Fibroblast of skin of abdomen (primary cell): ENCODE measurements around the gene CRHR1.

Experiments used
- DNase-seq: peaks from one replicate; pipeline ENCODE4 v3.0.0-alpha.2; 2013

The CRHR1 gene

DNA sequence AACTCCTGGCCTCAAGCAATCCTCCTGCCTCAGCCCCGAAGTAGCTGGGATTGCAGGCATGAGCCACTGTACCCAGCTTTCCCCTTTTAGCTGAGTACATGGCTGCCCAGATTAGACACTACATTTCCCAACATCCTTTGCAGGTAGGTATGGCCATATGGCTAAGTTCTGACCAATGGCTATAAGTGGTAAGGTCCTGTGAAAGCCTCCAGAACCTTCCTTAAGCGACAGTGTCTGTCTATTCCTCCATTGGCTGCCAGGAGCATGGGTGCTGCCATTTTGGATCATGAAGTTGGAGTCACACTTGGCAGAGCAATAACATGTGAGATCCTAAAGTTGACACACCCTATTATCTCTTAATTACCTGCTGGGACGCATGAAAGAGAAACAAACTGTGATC, 24.4 kb upstream of the CRHR1 start:
- DNase-seq = no peak

DNA sequence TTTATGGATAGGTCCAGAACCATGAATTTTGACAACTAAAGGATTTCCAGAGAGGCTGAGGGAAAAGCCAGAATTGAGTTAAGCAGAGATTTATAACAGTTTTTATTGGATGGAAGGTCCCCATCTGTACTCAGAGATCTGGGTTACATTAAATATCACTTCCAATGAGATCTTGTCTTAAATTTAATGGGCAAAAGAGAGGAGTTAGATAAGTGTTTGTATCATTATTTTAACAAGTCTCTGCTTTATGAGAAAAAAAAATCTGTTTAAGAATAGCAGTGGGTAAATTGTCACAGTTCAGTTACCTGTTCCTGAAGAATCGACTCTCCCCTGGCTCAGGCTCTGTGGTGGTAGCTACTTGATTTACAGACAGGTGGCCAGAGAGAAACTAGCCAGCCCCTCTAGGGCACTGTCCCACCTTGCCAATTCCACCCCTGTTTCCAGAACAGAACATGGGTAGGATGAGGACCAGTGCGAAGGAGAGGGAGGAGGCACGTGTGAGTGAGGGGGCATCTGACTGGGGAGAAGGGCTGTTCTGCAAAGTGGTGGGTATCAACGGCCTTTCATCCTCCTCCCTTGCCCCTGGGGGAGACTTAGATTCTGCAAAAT, 22.1 kb upstream of the CRHR1 start:
- no peak for DNase-seq

GRCh38 chr17:45763182-45763581, 20.9 kb upstream of the CRHR1 start:
- no peak for DNase-seq

DNA sequence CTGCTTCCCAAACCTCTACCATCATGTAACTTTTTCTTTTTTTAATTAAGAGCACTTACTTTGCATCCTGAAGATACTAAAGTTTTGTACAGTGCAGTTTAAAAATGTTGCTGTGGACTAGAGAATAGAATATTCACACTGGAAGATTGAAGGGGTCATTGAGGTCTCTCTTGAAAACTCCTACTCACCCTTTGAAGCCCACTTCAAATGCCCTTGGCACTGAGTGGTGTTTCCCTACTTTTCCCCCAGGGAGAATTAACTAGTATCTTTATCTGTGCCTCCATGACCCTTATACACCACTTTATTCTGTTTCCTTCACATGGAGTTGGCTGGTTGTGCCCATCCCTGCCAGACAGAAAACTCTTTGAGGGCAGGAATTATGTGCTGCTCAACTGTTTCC, 19.6 kb upstream of the CRHR1 start:
- DNase-seq = no peak

DNA sequence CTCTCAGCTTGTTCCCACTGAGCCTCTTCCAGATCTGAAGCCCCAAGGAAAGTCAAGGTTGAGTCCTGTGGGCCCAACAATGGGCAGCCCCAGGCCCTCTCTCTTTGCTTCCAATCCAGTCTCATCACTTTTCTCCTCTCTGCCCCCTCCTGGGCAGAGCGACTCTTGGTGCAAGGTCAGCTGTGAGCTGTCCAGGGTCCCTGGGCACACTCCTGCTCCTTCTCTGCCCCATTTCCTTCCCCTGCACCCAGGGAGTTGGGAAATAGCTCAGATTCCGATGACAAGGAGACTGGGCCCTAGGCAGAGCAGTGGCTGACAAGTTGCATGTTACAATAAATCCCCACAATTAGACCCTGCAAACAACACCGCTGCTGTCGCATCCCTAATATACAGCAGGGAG, 16.1 kb upstream of the CRHR1 start:
- DNase-seq = no peak

GRCh38 chr17:45770632-45771270, 13.4 kb upstream of the CRHR1 start:
- no peak for DNase-seq

DNA sequence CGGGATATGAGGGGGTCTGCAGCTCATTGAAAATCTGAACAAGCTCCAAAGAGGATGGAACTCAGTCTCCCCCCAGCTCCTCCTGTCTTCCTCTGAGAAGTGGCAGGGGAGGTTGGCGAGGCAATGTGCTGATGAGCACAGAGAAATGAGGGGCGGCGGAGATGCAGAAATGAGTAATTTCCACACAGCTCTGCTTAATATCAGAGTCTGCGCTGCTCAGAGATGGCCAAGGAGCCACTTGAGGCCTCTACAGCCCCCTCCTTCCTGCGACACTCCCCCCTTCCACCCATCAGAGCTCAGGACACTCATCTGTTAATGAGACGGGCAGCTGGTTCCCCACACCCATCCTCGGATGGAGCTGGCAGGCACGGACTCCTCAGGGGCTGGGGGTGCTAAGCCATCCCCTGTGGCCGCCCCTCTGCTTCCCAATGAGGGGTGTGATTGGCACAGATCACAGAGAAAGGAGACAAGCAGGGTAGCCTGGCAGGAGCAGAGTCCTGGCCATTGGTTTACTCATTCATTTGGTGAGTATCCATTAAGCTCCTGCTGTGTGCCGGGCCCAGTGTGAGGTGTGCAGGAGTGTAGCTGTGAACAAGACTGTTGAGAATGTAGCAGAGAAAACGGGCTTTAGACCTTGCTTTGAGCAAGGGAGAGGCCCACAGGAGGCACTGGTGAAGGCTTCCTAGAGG, 12.7 kb upstream of the CRHR1 start:
- DNase-seq = no peak

DNA sequence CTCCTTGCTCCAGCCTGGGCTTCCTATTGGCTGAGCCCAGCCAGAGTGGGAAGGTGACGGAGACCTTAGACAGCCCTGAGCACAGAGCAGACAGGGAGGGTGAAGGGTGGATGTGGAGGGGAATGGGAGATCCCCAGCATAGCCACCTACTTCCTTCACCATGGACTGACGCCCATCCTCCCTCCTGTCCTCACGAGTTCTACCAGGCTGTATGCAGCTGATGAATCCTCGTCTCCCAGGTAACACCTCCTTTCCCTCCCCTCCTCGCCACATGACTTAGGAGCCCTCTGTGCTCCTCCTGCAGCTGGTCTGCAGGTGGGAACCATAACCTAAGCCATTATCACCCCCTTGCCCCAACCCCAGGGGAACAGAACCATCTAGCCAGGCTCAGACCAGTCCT, 9.0 kb upstream of the CRHR1 start:
- DNase-seq = no peak

GRCh38 chr17:45775576-45776011, 8.5 kb upstream of the CRHR1 start:
- no peak for DNase-seq

DNA sequence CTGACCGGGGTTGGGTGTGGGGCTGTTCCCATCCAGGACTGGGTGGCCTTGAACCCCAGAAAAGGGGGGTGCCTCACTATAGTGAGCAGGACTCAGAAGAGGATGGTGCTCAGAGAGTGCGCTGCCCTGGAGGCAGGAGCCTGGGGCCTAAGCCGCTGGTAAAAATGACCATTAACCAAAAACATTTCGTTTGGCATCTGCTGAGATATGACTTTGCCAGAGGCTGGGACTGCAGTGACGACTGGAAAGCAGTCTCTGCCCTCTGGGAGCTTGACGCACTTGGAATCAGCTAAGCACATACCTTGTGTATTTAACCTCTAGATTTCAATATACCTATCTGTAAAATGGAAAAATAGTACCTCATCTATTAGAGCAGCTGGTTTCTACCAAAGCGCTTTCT, 7.2 kb upstream of the CRHR1 start:
- no peak for DNase-seq

- no peak for DNase-seq
Measured at GRCh38 chr17:45777388-45777787, 6.7 kb upstream of the CRHR1 start.

DNA sequence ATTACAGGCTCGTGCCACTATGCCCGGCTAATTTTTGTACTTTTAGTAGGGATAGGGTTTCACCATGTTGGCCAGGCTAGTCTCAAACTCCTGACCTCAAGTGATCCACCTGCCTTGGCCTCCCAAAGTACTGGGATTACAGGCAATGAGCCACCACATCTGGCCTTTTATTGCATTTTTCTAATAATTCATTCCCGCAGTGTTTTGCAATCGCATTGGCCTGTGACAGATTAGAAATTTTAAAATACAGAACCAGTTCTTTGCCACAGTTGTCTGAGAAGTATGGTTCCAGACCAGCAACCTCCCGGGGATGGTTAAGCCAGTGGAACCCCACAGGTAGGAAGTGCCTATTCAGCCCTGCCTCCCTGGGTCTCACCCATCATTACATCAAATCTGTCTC, 3.2 kb upstream of the CRHR1 start:
- DNase-seq = no peak

GRCh38 chr17:45782889-45783592, 1.1 kb upstream of the CRHR1 start:
- no peak for DNase-seq

DNA sequence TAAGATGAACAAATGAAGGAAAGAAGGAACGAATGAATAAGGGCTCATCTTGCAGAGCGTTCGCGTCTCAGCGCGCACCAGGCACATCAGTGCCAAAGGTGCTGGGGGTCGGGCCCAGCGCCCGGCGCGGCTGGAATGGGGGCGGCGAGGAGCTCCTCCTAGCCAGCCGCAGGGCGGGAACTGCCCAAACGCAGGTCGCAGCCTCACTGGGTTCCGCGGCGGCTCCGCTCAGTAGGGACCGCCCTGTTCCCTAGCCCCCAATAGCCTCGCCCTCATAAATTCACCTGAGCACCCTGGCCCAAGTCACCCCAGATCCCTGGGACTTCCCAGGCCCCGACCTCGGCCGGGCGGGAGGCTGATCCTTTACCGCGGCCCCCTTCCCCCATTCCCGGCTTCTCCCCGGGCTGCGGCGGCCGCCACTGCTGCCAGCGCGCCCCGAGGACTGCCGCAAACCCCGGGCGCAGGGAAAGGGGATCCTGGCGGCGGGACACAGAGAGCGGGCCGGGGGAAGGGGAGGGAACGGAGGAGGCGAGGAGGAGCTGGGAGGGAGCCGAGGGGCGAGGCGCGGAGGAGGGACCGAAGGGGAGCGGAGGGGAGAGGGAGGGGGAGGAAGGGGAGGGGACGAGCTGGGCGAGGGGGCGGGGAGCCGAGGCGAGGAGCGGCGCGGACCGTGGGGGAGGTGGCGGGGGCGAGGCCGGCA, 377 bp upstream of the CRHR1 start:
- no peak for DNase-seq

GRCh38 chr17:45784741-45785479, 790 bp downstream of the CRHR1 start:
- no peak for DNase-seq

- no peak for DNase-seq
Measured at GRCh38 chr17:45785480-45786193, 1.5 kb downstream of the CRHR1 start.

- DNase-seq = no peak
Measured at GRCh38 chr17:45786349-45786748, 2.2 kb downstream of the CRHR1 start.

GRCh38 chr17:45787044-45787443, 2.9 kb downstream of the CRHR1 start:
- no peak for DNase-seq

- DNase-seq = no peak
Measured at GRCh38 chr17:45787656-45788055, 3.5 kb downstream of the CRHR1 start.

DNA sequence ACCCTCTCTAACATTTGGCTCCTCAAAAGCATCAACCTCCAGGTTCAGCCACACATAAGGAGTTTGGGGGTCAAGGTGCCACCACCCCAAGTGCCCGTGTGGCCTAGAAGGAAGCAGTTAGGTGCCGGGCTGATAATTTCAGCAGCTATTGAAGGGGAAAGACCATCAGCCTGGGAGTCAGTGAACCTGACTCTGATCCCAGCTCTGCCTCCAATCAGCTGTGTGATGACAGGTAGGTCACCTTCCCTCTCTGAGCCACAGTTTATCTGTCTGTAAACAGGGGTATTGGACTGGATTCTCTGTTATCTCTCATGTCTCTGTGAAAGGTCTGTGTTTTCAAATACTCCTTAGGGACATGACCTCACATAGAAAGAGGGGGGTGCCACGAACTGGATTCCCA, 3.9 kb downstream of the CRHR1 start:
- DNase-seq = no peak

DNA sequence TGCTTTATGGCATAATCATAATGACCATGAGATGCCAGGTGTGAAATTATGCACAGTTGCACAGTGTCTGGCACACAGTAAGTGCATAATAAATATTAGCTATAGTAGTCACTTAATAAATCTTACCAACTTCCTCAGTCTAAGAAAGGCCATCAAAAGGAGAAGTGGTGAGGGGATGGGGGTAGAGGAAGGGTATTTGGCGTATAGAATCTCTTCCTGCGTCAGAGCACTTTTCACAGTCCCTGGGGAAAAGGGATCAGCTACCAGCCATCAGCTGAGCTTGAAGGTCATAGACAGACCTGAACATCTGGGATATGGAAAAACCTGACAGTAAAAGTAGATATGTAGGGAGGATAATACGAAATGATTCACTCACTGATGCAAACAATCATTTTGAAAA, 5.8 kb downstream of the CRHR1 start:
- no peak for DNase-seq
